NCI-H1694 treated with DMSO at 0.1 percent for 48 hours (cell line): Measurements from ENCODE around the gene GTF3C4.

Experiments used
- DNase-seq: peaks from one replicate; lab custom pipeline; 2025; lab: John Stamatoyannopoulos, UW

Gene GTF3C4, protein sequence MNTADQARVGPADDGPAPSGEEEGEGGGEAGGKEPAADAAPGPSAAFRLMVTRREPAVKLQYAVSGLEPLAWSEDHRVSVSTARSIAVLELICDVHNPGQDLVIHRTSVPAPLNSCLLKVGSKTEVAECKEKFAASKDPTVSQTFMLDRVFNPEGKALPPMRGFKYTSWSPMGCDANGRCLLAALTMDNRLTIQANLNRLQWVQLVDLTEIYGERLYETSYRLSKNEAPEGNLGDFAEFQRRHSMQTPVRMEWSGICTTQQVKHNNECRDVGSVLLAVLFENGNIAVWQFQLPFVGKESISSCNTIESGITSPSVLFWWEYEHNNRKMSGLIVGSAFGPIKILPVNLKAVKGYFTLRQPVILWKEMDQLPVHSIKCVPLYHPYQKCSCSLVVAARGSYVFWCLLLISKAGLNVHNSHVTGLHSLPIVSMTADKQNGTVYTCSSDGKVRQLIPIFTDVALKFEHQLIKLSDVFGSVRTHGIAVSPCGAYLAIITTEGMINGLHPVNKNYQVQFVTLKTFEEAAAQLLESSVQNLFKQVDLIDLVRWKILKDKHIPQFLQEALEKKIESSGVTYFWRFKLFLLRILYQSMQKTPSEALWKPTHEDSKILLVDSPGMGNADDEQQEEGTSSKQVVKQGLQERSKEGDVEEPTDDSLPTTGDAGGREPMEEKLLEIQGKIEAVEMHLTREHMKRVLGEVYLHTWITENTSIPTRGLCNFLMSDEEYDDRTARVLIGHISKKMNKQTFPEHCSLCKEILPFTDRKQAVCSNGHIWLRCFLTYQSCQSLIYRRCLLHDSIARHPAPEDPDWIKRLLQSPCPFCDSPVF

DNA sequence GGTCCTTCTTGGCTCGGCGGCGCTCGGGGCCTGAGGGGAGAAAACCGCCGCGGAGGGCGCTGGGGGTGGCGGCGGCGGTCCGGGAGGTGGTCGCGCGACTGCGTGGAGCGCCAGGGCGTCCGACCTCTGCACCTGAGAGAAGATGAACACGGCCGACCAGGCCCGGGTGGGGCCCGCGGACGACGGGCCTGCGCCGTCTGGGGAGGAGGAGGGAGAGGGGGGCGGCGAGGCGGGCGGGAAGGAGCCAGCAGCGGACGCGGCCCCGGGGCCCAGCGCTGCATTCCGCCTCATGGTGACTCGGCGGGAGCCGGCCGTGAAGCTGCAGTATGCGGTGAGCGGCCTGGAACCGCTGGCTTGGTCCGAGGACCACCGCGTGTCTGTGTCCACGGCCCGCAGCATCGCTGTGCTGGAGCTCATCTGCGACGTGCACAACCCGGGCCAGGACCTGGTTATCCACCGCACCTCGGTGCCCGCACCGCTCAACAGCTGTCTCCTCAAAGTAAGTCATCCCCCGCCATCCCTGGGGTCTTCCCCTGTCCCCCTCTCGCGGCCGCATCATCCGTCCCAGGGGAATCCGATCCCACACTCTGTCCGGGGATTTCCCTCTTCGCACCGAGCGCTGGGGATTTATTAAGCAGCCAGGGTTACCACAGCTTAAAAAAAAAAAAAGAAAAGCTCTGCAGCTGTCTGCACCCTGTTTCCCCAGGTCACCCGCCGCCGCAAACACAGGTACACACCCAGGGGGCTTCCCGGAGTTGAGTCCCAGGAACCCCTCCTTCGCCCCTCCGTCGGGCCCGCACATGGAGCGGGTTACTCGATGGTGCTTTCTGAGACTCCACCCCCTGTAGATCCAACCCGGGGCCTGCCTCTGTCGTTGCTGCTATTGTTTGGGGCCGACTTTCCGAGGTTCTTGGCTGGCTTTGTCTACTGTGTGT is at the start of gene GTF3C4:
TSS of gene GTF3C4 (plus strand) at position 8 of the 935 bp plus-strand sequence. CDS start at position 143, 135 bp downstream.
- DNase-seq: no peak

DNA sequence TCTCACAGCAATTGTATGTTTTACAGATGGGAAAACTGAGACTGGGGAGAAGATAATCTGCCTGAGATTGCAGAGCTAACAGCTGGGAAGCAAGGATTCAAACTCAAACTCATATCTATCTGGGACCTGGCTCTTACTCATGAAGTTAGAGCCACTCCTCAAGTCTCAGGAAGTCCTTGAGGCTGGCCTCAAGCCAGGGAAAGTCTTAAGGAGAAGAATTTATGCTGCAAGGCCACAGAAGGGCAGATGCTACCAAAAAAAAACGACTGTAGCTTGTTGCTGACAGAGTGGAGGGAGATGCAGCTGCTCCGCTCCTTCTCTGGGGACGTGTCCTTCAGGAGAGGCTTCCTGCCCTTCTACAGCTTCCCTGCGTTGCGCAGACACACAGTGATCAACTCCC is 48.1 kb upstream of the GTF3C4 start:
- no peak for DNase-seq

DNA sequence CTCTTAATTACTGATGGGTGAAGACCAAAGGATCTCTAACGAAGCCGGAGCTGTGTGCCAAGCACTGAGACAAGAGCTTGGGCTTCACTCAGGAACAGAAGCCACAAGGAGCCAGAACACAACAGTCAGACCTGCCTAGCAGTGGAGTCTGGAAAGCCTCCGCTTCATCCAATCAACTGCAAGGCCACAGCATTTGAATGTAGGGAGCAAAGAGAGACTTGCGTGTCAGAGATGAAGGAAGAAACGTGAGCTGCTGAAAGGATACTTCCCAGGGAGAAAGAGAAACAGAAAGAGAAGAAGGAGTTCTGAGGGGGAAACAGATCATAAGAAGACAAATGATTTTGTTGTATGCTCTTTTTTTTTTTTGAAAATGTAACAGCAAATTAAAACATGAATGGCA is 44.0 kb upstream of the GTF3C4 start:
- no peak for DNase-seq

DNA sequence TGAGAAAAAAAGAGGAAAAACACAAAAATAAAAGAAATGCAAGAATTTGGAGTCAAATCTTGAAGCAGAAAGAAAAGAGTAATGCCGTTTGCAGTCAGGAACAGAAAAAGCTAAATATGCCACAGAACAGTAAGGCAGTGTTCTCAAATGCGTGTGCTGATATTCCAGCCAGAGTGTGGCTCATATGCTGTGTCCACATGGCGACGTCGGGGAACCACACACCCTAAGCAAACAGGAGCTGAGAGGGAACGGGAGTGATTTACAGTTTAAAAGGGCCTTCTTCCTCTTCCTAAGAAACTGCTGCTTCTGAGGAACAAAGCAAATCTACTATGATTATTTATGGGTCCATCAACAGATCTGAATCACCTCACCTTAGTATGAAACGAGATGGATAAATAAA is 43.2 kb upstream of the GTF3C4 start:
- DNase-seq: no peak

DNA sequence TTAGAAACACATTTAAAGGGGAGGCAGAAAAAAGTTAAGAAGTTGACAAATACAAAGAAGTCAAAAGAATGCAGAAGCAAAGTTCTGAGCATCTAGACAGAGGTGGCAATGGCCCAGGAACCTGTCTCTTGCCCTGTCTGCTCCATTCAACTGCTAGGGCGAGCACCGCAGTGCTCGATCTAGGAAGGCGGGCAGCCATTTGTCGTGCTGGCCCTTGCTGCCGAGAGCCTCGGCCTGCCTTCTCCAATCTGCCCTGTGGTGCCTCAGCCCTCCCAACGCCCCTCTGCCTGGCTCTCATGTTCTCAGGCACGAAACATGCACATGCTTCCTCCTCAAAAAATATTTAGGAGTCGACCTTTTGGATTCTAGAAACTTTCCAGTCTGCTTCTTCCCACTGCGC is 42.7 kb upstream of the GTF3C4 start:
- DNase-seq: no peak

DNA sequence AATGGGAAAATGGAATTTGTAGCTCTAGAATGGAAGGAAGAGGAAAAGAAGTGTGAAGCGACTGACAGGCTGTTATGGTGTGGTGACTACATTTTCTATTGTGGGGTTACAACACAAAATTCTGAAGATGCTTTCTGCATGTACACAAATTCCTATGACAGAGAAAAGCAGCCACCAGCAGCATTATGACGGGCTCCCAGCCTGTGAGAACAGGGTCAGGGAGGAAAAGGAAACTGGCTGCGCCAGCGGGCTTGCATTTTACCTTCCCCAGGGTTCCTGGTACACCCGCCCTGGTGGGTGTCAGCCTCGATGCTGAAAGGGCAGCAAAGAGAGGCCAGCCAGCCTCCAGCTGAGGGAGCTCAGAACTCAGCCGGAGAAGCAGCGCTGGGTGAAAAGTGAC is 41.5 kb upstream of the GTF3C4 start:
- no peak for DNase-seq

DNA sequence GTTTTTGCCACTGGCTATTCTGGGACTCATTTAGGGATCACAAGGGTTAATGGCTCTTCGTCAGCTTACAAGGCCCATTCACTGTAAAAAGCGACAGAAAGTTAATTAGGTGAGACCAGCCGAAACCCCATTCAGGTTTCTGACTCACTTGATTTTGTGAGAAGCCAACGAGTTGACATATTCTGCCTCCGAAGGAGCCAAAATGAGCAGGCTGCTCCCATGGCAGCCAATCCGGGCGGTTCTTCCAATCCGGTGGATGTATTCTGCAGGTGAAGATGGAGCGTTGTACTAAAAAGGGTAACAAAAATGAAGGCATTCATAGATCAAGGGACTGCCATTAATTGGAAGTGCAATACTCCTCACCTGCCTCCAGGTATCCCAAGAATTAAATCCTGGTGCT is 40.1 kb upstream of the GTF3C4 start:
- DNase-seq: no peak

DNA sequence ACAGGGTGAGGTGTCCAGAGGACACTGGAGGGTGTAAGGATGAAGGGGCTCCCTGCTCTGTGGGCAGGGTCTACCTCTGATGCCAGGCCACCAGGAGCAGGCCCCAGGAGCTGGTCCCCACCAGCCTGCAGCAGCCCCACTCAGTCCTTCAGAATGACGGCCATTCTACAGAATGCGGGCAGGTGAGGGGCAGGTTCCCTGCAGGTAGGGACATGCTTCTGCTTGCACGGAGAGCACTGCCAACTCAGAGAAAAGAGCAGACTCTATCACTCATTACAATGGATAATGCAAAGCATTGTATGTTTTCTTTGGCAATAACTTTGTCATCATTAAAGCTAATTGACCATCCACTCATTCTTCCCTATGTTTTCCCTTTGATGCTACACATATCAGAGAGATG is 39.5 kb upstream of the GTF3C4 start:
- DNase-seq: no peak

DNA sequence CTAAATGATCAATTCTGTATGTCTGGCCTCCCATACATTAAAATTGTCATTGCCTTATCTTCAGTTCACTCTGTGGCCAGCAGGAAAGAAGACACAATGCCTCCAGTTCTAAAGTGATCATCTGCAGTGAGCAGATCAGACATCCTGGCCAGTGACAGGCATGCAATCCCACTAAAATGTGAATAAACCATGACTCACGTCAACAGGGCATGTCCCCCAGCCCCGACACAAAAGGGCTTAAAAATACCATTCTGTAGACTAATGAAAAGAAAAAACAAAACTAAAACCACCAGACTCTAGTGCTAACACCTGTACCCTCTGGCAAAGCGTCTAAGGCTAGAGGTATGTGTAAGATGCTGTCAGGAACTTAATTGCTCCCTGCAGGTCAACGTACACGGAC is 39.0 kb upstream of the GTF3C4 start:
- DNase-seq: no peak

DNA sequence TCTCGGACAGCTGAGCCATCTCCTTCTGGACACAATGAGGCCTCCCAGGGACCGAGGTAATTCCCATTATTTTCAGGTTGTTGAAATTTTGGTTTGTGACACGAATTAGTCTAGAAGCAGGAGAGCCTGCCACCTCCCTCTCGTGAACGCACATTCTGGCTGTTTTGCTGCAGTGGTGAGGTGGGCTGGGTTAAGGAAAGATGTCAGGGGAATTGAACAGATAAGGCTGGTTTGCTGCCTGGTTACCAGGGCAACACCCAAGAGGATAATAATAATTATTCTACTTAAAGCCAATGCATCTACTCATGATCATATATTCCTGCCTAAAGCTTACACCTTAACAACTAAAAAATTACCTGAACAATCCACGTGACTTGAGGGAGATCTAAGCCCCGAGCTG is 38.6 kb upstream of the GTF3C4 start:
- no peak for DNase-seq

DNA sequence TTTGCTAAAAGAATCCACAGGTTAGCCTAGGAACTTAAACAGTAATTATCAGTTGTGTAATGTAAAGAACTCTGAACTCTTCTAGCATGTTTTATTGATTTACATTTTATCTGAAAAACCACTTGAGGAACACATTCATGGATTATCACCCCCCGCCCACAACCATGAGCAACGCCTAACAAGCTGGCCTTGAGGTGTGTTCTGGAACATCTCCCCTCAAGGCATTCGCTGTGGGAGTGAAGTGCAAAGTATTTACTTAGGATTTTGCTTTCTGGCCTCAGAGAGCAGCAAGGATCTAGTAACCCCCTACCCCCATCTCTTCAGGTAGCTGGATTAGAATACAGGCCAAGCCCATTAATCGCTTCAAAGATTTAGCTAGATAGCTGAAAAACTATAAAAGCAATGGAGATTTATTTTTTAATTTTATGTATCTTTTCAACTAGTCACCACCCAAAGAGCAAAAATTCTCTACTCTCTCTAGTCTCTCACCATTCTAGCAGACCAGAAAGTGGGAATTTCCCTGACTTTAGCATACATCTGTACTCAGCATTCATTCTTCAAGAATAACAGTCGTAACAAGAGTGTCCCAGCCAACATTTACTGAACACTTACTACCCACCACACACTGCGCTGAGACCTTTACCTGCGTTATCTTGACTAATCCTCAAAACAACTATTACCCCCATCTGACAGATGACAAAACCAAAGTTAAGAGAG is 37.7 kb upstream of the GTF3C4 start:
- DNase-seq: no peak

DNA sequence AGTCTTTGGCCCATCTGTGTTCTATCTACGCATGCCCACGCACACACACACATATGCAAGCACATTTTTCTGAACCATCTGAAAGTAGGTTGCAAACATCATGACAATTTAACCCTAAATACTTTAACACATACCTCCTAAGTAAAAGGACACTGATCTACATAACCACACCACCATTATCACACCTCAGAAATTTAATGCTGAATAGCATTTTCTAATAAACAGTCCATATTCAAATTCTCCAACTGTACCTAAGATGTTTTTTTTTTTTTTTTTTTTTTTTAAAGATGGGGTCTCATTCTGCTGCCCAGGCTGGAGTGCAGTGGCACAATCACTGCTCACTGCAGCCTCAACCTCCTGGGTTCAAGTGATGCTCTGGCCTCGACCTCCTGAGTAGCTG is 35.9 kb upstream of the GTF3C4 start:
- DNase-seq: no peak

DNA sequence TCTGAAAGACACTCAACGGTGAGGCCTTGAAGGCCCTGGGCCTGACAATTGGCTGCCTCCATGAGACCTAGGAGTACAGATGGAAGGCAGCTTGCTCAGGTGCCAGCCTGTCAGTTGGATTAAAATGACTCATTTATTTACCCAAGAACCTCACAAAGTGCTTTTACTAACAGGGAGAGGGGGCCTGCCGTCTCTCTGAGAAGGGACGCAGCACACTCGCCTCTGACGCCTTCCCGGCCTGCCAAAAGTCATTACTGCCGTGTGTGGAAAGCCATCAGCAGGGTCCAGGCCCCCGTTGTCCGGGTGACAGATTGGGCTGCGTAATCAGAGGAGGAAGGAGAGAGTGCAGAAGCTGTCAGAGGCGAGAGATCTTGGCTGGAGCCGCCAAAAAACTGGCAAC is 32.9 kb upstream of the GTF3C4 start:
- peak; percentile 83 for DNase-seq

DNA sequence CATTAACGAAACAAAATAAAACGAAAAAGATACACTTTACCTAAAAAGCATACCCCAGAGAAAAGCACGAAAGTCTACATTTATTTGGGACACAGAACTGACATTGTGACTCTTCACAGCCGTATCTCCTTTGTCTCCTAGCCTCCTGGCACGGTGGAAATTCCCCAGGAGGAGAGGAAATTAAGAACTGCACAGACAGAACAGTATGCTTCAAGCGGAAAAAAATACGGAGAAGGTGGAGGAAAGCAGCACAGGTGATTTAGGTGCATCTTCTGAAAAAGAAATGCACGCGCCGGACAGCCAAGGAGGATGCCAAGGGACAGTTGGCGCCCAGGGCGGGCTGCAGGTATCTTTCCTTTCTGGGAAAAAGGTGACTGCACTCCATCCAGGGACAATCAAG is 32.5 kb upstream of the GTF3C4 start:
- DNase-seq: peak; percentile 62

DNA sequence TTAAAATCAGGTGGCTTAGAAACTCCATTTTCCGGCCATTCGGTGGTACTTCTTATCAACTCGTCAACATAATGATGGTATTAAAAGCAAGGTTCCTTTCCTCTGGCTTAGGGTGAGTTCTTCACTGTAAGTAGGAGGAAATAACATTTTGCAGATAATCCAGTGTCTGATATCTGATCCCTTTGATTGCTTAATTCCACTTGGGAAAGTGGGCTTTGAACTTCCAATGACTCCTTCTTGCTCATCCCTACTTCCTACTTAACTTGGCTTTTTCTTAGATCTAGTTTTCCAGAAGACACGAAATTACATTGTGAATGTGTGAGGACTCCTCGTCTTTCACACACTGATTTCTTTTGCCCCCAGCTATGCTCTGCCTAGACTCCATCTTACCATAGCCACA is 32.0 kb upstream of the GTF3C4 start:
- no peak for DNase-seq

DNA sequence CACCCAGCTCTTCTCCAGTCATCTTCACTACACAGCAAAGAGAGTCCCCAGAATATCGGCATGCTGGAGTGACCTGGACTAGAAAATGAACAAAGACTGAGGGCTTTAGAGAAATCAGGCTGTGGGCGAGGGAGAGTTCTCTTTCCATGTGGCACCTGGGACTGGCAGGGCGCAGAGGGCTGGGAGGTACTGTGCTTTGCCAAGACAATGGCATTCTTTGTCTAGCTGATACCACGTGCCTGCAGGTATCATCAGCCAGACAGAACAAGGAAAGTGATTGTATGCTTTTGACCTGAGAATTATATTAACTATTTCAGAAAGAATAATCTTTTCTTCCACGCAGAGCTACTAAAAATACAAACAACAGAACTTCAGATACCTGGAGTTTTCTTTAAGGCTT is 30.9 kb upstream of the GTF3C4 start:
- no peak for DNase-seq

DNA sequence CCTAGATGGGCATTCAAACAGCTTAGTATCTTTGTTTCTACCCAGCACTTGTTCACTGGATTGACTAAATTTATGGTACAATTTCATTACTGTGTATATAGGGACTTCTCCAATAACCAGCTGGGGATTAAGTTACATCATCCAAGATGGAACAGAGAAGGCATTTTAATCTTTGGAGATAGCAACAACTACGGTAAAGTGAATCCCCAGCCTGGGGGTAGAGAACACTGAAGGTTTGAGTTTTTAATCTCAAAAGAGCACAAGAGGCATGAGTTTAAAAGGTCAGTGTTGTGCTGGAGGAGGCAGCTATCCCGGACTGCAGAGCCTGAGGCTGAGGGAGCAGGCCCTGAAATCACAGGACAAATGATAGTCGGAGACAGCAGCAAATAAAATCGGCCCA is 29.0 kb upstream of the GTF3C4 start:
- no peak for DNase-seq

DNA sequence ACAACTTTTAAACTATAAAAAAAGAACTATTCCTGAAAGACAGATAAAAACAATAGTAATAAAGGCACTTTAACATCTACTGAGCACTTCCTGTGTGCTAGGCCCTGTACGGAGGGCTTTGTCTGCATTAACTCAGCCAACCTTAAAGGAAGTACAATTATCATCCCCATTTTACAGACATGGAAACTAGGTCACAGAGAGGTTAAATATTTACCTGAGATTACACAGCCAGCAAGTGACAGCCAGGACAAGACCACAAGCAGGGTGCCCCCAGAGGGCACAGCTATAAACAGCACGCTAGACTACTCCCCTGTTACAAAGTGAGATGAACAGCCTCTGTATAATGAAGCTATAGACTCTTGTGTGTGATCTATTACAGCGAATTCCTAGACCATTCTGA is 26.0 kb upstream of the GTF3C4 start:
- DNase-seq: peak; percentile 74

DNA sequence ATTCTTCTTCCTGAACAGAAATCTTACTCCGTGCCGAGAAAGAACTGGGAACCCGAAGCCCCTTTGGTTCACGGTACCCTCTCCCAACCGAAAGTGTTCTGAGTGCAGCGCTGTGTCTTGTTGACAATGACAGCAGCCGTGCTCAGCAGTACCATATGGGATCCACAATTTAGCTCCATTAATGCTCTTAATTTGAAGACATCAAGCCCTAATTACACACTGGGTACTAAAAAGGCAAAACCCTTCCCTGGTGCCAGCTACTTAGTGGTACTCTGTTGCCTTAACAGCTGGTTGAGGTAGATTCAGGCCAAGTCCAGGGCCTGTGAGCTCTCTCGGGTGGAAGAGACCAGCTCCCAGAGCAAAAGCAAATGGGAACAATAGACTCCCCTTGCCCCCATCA is 25.0 kb upstream of the GTF3C4 start:
- peak; percentile 93 for DNase-seq

DNA sequence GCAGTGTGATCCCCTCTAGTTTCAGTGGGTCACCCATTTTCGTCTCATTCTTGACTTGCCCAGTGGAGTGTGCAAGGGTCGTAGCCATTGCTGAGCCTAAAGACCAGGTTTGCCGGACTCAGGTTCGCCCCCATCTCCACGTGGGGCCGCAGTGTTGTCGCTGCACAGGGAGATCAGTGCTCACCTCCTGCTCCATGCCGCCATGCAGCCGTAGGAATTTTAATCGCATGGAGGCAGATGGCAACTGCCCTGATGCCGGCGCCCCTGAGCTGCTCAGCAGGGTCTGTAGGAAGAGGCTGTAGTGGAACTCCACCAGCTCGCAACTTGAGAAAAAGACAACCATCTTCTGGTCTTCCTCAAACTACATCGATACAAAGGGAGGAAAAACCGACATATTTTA is 24.6 kb upstream of the GTF3C4 start:
- no peak for DNase-seq

DNA sequence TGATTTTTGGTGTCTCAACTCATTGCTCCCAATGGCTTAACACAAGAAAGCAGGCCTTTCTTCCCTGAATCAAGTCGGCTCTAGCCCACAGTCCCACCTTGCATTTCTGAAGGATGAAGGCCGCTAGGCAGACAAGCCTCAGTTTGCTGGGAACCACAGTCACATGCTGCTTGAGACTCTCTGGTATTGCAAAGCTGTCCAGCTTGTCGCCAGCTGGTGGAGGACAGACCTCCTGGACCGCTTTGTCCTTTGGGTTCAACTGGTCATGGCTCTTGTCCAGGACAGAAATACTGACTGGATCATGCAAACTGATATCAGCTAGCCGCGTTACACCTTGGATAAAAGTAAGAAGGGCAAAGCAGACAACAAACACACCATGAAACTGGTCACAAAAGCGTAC is 23.5 kb upstream of the GTF3C4 start:
- DNase-seq: no peak

DNA sequence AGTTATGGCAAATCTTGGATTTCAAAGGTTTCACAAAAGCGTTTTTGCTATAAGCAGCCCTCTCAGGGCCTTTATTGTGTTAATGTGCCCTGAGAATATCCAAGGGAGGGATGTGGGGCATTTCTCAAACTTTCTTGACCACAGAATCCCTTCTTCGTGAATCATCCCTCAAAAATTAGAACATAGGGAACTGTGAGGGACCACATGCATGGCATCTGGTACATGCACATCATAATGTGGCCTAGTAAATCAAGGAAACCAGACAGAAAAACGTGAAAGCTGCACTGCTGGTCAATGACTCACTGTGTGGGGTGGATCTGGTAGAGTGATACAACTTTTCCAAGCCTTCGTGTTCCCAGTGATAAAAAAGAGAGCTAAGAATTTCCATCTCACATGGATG is 22.9 kb upstream of the GTF3C4 start:
- DNase-seq: no peak
